Uterus (tissue), 4 donors: ENCODE data around the gene C12orf43. TPM values are rescaled to one million over a fixed set of nuclear protein-coding genes. Genes with fewer than 3 reads are reported as not detected.
A peak's percentile ranks its signal among the peaks of the same experiment; 100 is the strongest.

Experiments used
- DNase-seq, 2 donors: peaks; one replicate each; pipeline ENCODE4 v3.0.0-alpha.2; 2019 to 2020
- H3K27ac ChIP-seq, 2 donors: fragments of 200-600 bp; sonication (generic); 1 replicate in 1 of 2; 2 replicates in 1 of 2; pipeline ENCODE4 v1.5.1; 2016 to 2018
- H3K27me3 ChIP-seq, 2 donors: fragments of 200-600 bp; sonication (generic); one replicate each; pipeline ENCODE4 v1.5.1; 2018 to 2019; ENCODE audit warnings: control low read depth in 1 of 2
- H3K36me3 ChIP-seq, 2 donors: fragments of 200-600 bp; sonication (generic); one replicate each; pipeline ENCODE4 v1.5.1; 2019; ENCODE audit warnings: control low read depth in 1 of 2
- H3K4me1 ChIP-seq, 2 donors: fragments of 200-600 bp; sonication (generic); one replicate each; pipeline ENCODE4 v1.5.1; 2018 to 2019; ENCODE audit warnings: control low read depth in 1 of 2
- H3K4me3 ChIP-seq, 2 donors: fragments of 200-600 bp; sonication (generic); 1 replicate in 1 of 2; 2 replicates in 1 of 2; pipeline ENCODE4 v1.5.1; 2018 to 2019; ENCODE audit warnings: mild to moderate bottlenecking in 1 of 2
- H3K9me3 ChIP-seq, 2 donors: fragments of 200-600 bp; sonication (generic); one replicate each; pipeline ENCODE4 v1.5.1; 2019; ENCODE audit warnings: control low read depth in 1 of 2
- POLR2A ChIP-seq, 2 donors: fragments of 450-650 bp; IDR thresholded peaks; one replicate each; pipeline ENCODE4 v1.6.1; 2016; ENCODE audit warnings: antibody characterized with exemption in 2 of 2, mild to moderate bottlenecking in 1 of 2, moderate library complexity in 1 of 2
- intact Hi-C: fragments of 100-400 bp; cut with DNase I; formaldehyde crosslinking; loops from one replicate; pipeline ENCODE4 v1.15.1; 2023; ENCODE audit warnings: low total_unique reads
- total RNA-seq, 4 donors: library from RNA; depleted of rRNA in 3 of 4; stranded (reverse); fragments of >200 nt in 3 of 4; gene quantifications; one replicate each; pipeline versions ENCODE4 v1.1.0 to v1.2.4, GENCODE V29; 2014 to 2023
- TF ChIP-seq, protein P1 (sequence below), 4 experiments: fragments of 200-600 bp in 2 of 4; fragments of 450-650 bp in 2 of 4; sonication (generic) in 2 of 4; IDR thresholded peaks; one replicate each; pipeline ENCODE4 v1.5.1; 2016 to 2019; ENCODE audit warnings: antibody characterized with exemption in 4 of 4, mild to moderate bottlenecking in 2 of 4, moderate library complexity in 1 of 4
- donor health status: DM: yes; HTN: yes; CAD: no.

C12orf43 gene
- total RNA-seq, 4 donors from 2014 or later = 12.2 to 23.5 (median 19.0) TPM

DNA sequence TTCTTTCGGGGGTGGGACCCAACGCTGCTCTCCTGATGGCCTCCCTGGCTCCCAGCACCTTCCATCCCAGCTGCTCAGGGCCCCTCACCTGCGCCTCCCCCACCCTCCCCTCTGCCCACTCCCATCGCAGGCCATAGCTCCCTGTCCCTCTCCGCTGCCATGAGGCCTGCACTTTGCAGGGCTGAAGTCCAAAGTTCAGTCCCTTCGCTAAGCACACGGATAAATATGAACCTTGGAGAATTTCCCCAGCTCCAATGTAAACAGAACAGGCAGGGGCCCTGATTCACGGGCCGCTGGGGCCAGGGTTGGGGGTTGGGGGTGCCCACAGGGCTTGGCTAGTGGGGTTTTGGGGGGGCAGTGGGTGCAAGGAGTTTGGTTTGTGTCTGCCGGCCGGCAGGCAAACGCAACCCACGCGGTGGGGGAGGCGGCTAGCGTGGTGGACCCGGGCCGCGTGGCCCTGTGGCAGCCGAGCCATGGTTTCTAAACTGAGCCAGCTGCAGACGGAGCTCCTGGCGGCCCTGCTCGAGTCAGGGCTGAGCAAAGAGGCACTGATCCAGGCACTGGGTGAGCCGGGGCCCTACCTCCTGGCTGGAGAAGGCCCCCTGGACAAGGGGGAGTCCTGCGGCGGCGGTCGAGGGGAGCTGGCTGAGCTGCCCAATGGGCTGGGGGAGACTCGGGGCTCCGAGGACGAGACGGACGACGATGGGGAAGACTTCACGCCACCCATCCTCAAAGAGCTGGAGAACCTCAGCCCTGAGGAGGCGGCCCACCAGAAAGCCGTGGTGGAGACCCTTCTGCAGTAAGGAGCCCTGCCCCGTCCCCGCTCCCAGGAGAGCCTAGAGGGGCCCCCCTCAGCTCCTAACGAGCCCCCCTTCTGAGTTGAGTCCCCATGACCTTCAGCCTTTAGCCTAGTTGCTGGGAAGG lies 37.7 kb downstream of the C12orf43 start, which contains the start of gene HNF1A:
TSS of gene HNF1A (plus strand) at position 248 of the 924 bp plus-strand sequence. CDS start at position 474, 226 bp downstream.
- no peak for DNase-seq
- Histone ChIP-seq H3K27me3 (no peaks in the 10 kb centered on the region), H3K9me3 (no peaks in the 10 kb centered on the region), H3K4me1 (no peaks in the 10 kb centered on the region), H3K36me3 (no peaks in the 10 kb centered on the region), H3K27ac (no peak within 1 kb of the TSS), H3K4me3 (no peak within 1 kb of the TSS)
- TF ChIP-seq, protein P1, sequence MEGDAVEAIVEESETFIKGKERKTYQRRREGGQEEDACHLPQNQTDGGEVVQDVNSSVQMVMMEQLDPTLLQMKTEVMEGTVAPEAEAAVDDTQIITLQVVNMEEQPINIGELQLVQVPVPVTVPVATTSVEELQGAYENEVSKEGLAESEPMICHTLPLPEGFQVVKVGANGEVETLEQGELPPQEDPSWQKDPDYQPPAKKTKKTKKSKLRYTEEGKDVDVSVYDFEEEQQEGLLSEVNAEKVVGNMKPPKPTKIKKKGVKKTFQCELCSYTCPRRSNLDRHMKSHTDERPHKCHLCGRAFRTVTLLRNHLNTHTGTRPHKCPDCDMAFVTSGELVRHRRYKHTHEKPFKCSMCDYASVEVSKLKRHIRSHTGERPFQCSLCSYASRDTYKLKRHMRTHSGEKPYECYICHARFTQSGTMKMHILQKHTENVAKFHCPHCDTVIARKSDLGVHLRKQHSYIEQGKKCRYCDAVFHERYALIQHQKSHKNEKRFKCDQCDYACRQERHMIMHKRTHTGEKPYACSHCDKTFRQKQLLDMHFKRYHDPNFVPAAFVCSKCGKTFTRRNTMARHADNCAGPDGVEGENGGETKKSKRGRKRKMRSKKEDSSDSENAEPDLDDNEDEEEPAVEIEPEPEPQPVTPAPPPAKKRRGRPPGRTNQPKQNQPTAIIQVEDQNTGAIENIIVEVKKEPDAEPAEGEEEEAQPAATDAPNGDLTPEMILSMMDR (IDR thresholded peaks at IDR 0.05) = no peak
- no peak for TF ChIP-seq POLR2A (IDR thresholded peaks at IDR 0.05)
- intact Hi-C loops = no loop called here

DNA sequence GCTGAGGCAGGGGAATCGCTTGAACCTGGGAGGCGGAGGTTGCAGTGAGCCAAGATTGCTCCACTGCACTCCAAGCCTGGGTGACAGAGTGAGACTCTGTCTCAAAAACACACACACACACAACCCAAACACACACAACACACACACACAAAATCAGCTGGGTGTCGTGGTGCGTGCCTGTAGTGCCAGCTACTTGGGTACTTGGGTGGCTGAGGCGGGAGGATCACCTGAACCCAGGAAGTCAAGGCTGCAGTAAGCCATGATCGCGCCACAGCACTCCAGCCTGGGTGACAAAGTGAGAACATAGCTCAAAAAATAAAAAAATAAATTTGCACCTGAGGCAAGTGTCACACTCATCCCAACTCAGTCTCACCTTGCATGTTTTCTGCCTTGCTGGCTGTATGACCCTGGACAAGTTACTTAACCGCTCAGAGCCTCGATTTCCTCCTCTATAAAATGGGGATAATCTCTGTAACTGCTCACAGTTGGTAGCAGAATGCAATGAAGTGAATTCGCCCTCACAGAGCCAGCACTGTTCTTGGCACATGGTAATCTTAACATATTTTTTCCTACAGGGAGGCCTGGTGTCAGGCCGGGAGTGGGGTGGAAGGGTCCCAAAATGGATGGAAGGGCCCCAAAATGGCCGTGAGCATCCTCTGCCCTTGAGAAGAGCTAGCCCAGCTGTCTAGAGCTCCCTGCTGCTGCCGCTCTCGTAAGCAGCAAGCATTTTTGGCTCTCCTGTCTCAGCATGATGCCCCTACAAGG lies 38.6 kb downstream of the C12orf43 start:
- DNase-seq = no peak
- Histone ChIP-seq H3K36me3 (no peaks in the 10 kb centered on the region), H3K4me1 (no peaks in the 10 kb centered on the region), H3K27me3 (no peaks in the 10 kb centered on the region), H3K27ac (no peak overlapping the region), H3K4me3 (no peak overlapping the region), H3K9me3 (no peaks in the 10 kb centered on the region)
- intact Hi-C loops = no loop called here
- no peak for TF ChIP-seq POLR2A (IDR thresholded peaks at IDR 0.05)
- TF ChIP-seq, protein P1 (IDR thresholded peaks at IDR 0.05) = no peak

DNA sequence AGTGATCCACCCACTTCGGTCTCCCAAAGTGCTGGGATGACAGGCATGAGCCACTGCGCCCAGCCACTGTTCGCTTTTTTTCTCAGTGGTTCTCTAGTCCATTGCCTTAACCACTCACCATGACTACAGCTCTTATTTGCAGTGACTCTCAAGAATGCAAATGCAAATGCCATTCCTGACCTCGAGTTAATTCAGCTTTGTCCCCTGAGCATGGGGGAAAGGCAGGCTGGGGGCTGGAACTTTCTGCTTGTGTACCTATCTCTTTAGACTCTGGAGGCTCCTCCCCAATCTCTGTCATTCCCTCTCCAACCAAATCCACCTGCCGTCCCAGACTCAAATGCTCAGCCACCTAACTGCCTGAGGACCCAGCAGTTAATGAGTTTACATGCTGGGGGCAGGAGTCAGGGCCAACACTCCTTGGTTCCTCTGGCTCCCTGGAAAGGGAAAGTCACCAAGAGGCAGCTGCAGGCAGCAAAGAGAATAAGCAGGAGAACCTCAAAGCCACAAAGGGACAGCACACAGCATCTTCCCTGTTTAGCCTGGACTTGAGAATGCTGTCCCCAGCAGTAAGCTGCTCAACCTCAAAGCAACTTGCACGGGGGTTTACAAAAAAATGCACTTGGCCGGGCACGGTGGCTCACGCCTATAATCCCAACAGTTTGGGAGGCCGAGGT lies 43.3 kb downstream of the C12orf43 start:
- intact Hi-C loops = no loop called here
- H3K27ac ChIP-seq = no peak overlapping the region
- no peaks in the 10 kb centered on the region for H3K4me1 ChIP-seq

DNA sequence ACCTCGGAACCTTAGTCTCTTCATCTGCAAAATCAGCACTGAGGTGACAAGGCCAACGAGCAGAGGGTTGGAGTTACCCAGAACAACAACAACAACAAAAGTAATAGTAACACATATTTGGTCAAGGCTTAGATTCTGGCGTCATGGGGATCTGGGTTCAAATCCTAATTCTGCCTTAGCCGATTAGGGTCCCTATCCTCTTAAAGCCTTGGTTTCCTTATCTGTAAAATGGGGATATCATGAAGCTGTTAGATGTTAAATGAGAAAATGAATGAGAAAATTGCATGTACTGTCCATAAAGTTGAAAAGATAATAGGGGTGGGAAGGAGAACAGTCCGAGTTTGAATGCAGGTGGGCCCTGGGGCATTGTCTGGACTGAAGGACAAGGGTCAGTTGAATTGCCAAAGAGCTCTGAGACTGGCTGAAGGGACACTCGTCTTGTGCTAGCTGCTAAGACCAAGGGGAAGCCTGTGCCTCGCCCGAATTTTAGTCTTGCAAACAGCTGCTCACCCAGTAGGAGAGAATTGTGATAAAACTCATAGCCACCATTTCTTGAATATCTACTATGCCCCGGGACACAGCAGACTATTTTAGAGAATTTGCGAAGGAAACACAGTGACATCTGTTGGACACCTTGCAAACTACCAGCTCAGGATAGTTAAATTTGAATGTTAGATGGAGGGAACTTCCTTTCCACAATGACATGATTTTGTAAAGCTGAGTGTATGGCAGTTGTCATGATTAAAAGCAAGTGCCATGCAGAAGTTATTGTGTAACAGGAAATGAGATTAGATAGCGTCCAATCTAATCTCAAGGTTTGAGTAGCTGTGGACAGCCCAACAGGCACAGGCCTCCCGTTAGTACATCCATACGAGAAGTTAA lies 44.7 kb downstream of the C12orf43 start:
- peak in 1 of 2 donors; percentile 20 for DNase-seq
- Histone ChIP-seq H3K27ac (no peak overlapping the region), H3K4me1 (no peaks in the 10 kb centered on the region), H3K4me3 (no peak overlapping the region), H3K27me3 (no peaks in the 10 kb centered on the region), H3K36me3 (no peaks in the 10 kb centered on the region), H3K9me3 (no peaks in the 10 kb centered on the region)
- intact Hi-C loops = no loop called here
- TF ChIP-seq, protein P1 (IDR thresholded peaks at IDR 0.05) = peak; percentile 57 to 84 (median 72)
- TF ChIP-seq POLR2A (IDR thresholded peaks at IDR 0.05) = no peak

More for the DNA sequence above, 43.3 kb downstream of the C12orf43 start:
- H3K4me3 ChIP-seq = no peak overlapping the region
- no peaks in the 10 kb centered on the region for H3K9me3 ChIP-seq
- no peak for TF ChIP-seq POLR2A (IDR thresholded peaks at IDR 0.05)
- TF ChIP-seq, protein P1 (IDR thresholded peaks at IDR 0.05) = no peak
- no peak for DNase-seq
- H3K27me3 ChIP-seq = no peaks in the 10 kb centered on the region
- no peaks in the 10 kb centered on the region for H3K36me3 ChIP-seq
